Glomerular visceral epithelial cell (primary cell): Measurements from ENCODE around the gene HTT.

ENCODE experiments used
- DNase-seq: peaks from one replicate; pipeline ENCODE4 v3.0.0-alpha.2; 2016; ENCODE audit errors: extremely low spot score

HTT gene

DNA sequence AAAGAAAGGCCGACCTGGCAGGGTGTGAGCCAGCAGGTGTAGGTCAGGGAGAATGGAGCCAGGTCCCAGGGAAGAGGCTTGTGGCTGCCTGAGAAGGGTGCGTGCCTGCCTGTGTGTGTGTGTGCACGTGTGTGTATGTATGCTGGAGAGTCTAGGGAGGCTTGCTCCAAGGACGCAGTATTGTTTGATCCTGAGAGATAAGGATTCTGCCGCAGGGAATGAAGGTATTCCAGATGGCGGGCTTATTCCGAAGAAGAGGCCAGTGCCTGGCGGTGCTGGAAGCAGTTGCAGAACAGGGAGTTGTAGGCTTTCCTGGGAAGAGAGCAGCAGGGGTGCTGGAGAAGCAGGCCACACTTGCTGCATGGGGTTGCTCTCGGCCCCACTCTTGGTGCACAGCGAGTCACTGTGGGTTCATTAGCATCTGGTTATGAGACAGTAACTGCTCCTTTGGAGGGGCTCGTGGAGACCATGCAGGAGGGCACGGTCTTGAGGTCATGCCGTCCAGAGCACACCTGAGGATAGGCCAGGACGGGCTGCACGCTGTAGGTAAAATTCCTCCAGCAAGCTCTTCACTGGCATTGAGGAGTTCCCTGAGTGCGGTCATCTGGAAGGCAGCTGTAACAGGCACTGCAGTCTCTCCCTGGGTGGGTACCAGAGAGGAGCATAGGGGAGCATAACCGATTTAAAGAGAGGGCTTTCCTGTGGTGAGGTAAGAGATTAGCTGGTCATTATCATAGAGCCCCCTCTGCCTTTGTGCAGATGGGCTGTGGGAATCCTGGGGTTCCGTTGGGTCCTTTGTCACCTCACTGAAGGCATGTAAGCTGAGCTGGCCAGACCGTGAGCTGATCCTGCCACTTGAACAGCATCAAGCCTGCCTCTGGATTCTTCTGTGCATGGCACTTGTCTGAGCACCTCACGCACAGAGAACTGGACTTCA lies 144.6 kb downstream of the HTT start:
- no peak for DNase-seq

DNA sequence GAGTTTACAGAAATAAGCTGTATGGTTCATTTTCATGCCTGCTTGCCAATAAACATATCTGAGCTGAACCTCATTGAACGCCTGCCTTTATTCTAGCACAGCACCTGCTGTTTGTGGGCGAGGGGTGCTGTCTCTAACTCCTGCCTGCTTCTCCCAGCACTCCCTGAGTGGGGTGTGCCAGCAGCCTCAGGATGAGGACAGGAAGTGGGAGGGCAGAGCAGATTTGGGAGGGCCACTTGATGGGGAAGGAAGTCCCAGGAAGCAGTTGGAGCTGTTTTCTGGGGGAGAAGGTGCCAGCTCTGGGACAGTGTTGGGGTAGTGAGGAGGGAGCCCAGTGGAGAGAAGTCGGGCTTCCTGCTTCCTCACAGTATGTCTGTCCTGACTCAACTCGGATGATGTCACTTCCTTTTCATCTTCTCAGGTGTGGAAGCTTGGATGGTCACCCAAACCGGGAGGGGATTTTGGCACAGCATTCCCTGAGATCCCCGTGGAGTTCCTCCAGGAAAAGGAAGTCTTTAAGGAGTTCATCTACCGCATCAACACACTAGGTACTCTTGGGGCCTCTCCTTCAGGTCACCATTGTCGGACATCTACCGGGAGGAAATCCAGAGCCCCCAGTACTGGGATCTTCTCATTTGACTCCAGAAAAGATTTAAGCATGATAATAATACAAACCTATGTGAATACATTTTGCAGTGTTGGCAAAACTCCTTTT lies 145.4 kb downstream of the HTT start:
- no peak for DNase-seq

GRCh38 chr4:3220476-3221183 lies 146.1 kb downstream of the HTT start:
- DNase-seq: no peak

- DNase-seq: no peak
Measured at GRCh38 chr4:3221184-3221494, 146.7 kb downstream of the HTT start.

GRCh38 chr4:3221996-3222395 lies 147.5 kb downstream of the HTT start:
- DNase-seq: no peak

DNA sequence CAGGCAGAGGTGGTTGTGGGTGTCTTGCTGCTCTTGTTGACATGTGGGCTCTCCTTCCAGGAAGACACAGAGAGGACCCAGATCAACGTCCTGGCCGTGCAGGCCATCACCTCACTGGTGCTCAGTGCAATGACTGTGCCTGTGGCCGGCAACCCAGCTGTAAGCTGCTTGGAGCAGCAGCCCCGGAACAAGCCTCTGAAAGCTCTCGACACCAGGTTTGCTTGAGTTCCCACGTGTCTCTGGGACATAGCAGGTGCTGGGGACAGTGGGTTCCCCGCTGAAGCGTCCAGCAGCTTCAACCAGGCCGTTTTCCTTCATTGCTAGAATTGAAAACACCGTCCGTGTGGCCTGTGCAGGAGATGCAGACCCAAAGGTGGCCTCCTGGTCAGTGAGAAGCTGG lies 148.9 kb downstream of the HTT start:
- DNase-seq: no peak

DNA sequence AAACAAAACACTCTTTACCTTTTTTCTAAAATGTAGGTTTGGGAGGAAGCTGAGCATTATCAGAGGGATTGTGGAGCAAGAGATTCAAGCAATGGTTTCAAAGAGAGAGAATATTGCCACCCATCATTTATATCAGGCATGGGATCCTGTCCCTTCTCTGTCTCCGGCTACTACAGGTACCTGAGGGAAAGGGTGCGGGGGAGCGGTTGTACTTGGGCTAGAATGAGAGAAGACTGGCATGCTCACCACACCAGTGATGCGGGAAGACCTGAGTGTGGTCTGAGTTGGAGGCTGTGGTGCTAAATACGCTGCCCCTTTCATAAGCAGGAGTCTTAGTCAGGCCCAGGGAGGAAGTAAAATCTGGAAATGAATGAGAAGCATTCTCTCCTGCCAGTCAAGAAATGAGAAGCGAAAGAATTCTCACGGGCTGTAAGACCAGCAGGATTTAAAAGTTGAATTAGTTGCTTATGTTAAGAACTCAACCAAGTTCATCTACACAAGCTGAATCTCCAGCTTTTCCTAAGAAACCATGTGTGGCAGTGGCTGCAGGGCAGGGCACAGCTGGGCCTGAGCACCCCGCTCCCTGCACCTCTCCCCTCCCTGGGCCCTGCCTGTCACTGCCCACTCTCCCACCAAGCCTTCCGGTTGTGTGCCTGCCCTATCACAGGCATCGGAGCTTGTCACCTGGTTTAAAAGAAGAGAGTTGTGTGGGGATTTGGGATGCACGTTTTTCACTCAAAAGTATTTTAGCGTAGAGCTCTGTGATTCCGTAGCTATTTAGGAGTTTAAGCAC lies 149.7 kb downstream of the HTT start:
- no peak for DNase-seq

- no peak for DNase-seq
Measured at GRCh38 chr4:3225071-3225850, 150.8 kb downstream of the HTT start.

DNA sequence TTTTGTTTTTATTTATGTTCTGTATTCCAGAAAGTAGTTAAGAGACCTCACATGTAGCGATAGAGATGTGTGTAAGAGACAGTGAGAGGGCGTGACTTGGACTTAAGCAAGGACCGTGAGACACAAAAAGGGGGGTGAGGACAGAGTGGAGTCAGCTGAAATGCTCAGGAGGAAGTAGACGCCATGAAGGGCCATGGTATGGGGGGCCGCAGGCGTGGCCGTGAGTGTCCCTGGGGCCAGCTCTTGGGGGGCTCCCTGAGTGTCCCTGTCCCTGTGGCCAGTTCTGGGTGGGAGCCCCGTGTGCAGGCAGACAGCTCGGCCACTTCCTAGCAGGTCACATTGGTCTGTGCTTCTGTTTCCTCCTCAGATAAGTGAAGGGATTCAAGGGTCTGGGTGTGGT lies 151.5 kb downstream of the HTT start:
- DNase-seq: no peak

GRCh38 chr4:3226467-3226866 lies 152.0 kb downstream of the HTT start:
- no peak for DNase-seq

DNA sequence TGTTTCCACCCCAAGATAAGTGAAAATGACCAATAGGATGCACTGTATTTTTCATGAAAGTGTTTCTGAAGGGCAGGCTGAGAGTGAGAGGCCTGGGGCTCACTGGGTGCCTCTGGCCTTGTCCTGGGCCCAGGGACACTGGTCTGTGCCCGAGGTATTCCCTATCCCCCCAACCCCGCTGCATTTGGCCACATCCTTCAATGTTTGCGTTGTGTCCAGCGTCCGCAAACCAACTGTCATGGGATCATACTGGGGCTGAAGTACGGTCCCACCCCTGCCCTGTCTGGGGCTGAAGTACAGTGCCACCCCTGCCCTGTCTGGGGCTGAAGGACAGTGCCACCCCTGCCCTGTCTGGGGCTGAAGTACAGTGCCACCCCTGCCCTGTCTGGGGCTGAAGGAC lies 152.5 kb downstream of the HTT start:
- no peak for DNase-seq

- no peak for DNase-seq
Measured at GRCh38 chr4:3227878-3228675, 153.6 kb downstream of the HTT start.

- no peak for DNase-seq
Measured at GRCh38 chr4:3228881-3229280, 154.4 kb downstream of the HTT start.

- no peak for DNase-seq
Measured at GRCh38 chr4:3229328-3229727, 154.8 kb downstream of the HTT start.

- DNase-seq: no peak
Measured at GRCh38 chr4:3229964-3230363, 155.5 kb downstream of the HTT start.

DNA sequence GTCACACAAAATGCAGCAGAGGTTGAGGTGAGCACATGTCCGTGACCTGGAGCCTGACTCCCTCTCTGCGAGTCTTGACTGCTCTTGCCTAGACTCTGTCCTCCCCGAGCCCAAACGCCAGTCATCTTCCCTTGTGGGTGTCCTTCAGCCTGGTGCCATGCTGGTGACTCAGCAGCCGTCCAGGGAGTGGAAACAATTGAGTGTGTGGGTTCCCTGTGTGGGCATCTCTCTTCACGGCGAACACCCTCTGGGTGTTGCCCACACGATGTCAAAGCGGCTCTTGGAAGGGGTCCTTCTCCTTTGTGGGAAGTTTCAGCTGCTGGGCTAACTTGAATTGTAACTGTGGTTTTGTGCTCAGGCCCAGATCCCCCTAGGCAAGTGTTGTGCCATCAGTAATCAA lies 157.0 kb downstream of the HTT start:
- DNase-seq: no peak

- DNase-seq: no peak
Measured at GRCh38 chr4:3232001-3232400, 157.5 kb downstream of the HTT start.

DNA sequence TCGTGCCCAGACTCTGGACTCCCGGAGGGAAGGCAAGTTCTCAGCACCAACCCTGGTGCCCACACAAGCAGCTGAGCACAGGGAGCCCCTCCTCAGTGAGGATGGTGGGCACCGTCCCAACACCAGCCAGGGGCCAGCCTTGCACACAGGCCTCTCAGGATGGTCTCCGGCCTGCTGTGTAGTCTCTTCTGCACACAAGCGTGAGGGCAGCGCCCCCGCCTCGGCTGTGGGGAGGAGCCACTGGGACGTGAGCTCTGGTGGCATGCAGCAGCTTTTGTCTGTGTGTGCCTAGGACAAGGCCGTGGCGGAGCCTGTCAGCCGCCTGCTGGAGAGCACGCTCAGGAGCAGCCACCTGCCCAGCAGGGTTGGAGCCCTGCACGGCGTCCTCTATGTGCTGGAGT lies 158.4 kb downstream of the HTT start:
- no peak for DNase-seq

DNA sequence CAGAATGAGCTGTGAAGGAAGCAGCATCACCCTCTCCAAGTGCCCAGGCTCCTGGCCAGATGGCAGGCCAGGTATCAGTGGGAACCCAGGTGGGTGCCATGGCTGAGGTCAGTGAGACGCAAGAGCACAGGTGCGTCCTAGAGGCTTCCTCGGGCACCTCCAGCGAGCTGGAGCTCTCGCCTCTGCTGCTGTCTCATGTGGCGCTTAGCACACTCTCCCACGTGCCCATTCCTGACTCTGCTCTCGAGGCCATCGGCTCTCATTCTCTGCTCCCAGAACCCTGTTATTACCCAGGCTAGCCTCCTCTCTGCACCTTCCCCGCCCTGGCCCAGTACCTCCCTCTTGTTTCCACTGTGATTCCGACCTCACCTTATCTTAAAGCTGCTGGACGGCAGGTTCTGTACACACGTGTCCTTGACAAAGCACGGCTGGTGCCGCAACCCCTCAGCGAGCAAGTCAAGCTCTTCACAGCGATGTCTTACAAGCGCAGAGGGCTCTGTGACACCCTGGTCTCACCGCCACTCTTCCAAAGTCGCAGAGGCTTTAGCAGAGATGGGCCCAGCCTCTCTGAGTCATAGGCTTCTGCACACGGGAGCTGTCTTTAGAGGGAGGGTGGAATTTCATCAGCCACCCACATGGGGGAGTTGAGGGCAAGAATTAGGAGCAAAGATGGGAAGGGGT lies 159.1 kb downstream of the HTT start:
- no peak for DNase-seq
